Activated CD4-positive, CD25-positive, alpha-beta regulatory T cell treated with anti-CD3 and anti-CD28 coated beads, Interleukin-2, amount 50 U/mL, for 24 hours (primary cell): Measurements from ENCODE around the gene SNX27.

Experiments used
- ATAC-seq, 2 donors: fragments of 150-1000 bp; cut with Tn5 transposase; one replicate each; pipeline ENCODE4 v1.10.0; 2021; ENCODE audit warnings: mild to moderate bottlenecking in 1 of 2, moderate library complexity in 1 of 2

Gene SNX27

DNA sequence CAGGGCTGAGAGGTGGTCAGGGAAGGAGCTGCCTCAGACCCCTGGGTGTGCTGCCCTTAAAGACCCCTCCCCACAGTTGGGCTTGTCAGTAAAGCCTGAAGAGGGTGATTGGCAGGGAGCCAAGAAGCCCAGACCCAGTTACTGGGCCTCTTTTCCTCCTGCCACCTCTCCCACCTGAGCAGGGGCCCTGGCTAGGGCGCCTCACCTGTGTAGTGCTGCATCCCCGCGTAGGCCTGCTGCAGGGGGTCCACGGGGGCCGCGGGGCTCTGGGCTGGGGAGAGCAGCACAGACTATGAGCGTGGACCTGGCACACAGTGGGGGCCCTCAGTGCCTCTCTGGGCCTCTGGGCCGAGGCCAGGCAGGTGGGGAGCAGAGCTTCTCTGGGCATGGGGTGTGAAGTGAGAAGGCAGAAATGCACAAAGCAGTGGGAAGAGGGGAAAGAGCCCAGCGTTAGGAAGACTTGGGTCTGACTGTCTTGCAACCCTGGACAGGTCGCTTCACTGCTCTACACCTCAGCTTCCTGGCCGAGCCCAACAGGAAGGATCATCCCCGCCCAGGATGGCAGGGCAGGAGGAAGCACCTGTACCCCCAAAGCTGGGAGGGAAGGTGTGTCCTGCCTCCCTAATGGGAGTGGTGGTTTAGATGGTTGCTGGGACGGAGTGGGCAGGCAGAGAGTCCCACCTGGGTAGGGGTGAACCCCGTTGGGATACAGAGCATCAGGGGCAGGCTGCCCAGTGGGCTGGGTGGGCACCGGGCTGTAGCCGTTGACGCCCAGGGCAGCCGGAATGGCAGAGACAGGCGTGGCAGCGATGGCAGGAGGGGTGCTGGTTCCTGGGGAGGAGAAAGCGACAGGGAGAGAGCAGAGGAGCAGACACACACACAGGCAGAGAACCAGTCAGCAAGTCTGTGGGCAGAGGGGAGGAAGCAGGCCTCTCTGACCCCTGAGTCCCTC lies 94.9 kb downstream of the SNX27 start:
- ATAC-seq: no peak

DNA sequence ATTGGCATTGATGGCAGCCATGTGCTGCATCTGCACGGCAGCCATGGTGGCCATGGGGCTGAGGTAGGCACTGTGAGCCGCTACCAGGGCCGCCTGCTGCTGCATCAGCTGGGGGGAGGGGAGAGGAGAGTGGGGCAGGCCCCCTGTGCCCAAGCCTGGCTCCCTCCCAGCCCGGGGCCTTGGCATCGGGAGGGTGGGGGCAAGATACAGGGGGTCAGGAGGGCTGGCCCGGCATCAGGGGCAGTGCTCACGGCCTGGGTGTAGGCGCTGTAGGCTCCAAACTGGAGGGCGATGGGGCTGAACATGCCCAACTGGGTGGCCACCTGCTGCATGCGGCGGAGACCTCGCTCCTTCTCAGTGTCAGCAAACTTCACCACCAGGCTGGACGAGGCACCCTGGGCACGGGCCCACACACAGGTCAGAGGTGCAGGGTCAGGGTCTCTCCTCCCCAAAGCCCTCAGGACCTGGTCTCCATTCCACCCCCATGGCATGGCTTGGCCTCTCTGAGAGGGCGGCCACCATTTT lies 95.8 kb downstream of the SNX27 start:
- ATAC-seq: no peak

GRCh38 chr1:151708891-151709290 lies 97.0 kb downstream of the SNX27 start:
- no peak for ATAC-seq

GRCh38 chr1:151710187-151710840 lies 98.5 kb downstream of the SNX27 start:
- ATAC-seq: no peak

DNA sequence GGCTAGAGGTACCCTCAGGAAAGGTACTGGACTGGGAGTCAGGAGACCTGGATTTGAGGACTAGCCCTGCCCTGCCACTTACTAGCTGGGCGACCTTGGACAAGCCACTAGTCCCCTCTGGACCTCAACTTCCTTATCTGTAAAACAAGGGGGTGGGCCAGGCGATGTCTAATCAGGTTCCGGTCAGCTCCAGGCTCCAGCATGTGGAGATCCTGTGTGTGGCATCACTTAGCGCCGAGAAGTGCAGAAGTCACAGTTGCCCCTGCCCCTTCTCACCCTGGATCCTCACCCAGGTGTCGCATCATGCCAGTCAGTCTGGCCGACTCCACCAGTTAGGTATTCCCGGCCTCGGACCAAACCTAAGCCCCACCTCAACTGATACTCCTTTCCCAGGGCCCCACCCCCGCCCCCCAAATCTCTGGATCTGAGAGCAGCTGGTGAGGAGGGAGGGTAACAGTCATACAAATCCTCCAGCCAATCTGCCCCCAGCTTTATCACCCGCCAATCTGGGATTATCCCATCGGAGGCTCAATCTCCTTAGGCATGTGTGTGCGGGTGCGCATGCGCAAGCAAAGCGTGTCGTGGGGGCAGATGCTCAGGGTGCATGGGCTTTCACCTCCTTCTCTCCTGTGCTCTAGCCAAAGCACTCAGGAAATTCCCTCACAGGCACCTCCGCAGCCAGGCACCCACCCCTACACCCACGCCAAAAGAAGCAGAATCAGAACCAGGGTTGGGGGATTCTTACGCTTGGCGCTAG lies 99.4 kb downstream of the SNX27 start:
- no peak for ATAC-seq

GRCh38 chr1:151711951-151712350 lies 100.1 kb downstream of the SNX27 start:
- no peak for ATAC-seq

DNA sequence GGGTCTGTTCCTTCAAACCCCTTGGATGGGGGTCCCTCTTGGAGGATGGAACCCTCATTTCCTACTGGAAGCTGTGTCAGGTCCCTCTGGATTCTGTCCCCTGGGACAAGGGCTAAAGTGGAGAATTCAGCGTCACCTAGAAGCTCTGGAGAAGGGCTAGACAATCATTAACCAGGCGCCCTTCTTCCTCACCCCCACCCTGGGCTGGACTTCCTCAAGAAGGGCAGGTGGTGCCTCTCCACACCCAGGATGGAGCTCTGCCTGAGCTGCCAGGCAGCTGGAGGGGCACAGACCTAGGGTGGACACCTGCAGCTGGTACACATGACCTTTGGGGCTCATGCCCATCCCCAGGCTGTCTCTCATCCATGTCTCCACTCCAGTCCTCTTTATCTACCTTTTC lies 101.2 kb downstream of the SNX27 start:
- no peak for ATAC-seq

GRCh38 chr1:151713874-151714273 lies 102.0 kb downstream of the SNX27 start:
- ATAC-seq: no peak

- ATAC-seq: no peak
Observed at GRCh38 chr1:151714820-151715725, 103.2 kb downstream of the SNX27 start.

- ATAC-seq: no peak
Observed at GRCh38 chr1:151715726-151716404, 104.0 kb downstream of the SNX27 start.

DNA sequence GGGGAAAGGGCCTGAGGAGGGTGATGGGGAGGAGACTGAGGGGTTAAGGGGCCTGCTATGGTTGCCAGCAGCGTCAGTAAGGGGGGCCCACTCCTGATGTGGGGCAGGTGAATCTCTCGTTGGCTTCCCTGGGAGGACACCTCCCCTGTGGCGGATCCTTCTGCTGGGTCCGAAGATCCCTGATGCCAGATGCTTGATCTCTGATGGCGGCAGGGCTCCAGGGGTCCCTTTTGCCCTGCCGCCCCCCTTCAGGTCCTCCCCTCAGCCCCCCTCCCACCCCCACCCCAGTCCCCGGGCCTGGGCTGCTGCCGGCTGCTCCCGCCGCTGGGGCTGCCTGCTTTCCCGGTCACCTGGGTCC lies 104.5 kb downstream of the SNX27 start:
- no peak for ATAC-seq

DNA sequence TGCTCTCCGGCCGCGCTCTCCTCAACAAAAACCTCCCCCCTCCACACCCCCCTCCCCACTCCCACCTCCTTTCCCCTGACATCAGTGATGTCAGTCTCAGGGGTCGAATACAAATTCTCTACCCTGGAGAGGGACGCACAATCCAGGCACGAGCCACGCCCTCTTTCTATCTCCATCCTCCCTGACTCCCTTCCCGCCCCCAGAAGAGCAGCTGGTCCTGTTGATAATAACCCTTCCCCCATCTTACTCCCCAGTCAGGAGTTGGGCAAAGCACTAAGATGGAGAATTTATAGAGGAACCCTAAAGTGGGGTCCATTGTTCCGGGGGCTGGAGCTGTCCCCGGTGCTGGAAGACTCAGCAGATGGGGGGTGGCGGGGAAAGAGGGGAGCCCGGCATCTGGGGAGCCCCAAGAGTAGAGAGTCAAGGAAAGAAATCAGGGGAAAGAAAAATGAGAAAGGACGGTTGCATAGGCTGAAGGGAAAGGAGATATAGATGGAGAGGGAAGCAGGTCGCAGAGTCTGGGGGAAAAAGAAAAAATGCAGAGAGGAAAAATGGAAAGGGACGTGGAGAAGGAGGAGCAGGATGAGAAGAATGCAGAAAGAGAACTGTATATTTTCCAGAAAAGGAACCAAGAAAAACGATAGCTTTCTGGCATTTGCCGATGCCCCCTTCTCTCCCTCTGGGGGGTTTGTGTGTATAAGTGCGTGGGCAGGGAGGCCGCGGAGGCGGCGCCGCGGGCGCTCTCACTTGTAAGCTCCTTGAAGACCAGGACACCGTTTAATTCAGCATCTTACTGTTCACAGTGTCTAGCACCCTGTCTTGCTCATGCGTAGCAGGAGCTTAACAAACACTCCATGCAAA lies 105.2 kb downstream of the SNX27 start, which contains the start of gene CELF3:
CELF3 (minus strand) TSS at position 33 of the 861 bp plus-strand sequence. CDS start 783 bp downstream, outside the sequence.
- peak in 1 of 2 donors; percentile 10 for ATAC-seq

GRCh38 chr1:151718011-151718431 lies 106.2 kb downstream of the SNX27 start:
- no peak for ATAC-seq

DNA sequence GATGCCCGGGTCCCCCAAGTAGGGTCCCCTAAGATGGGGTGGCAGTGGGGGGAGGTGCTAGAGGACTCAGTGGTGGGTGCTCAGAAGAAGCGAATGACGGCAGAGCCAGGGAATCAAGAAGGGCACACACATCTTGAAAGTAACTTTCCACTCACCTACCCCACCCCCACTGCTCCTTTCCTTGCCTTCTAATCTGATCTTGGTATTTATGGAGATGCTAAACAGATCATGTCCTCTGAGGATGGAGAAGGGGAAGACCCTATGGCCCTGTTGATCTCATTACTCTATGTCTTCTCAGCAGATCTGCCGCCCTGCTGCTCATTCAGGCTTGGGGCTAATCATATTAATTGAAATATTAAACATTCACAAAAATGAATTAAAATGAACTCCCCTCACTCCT lies 106.8 kb downstream of the SNX27 start:
- ATAC-seq: no peak

- ATAC-seq: no peak
Observed at GRCh38 chr1:151720125-151720524, 108.3 kb downstream of the SNX27 start.

DNA sequence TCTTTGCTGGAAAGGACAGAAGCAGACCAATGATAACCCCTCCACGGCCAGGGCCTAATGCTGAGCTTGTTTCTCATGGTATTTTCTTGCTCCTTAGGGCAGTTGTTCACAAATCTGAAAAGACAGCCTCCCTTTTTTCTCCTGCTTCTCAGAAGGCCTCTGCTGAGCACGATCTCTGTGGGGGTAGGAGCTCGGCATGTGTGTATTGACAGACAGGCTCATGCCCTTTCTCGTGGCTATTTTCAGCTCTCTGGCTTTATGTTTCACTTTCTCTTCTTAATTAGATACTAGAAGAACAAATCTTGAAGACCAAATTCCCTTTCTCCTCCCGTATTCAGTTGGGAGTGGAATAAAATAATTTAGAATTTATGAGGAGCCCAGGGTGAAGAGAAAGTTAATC lies 108.7 kb downstream of the SNX27 start:
- ATAC-seq: peak in 1 of 2 donors; percentile 45

GRCh38 chr1:151720974-151721787 lies 109.3 kb downstream of the SNX27 start, which contains the start of gene RIIAD1:
RIIAD1 (plus strand) TSS chr1:151721522; CDS start chr1:151721537, 15 bp downstream.
- peak; percentile 79 to 85 for ATAC-seq

GRCh38 chr1:151721788-151722510 lies 110.1 kb downstream of the SNX27 start:
- ATAC-seq: no peak
